Aorta (tissue), 5 donors: ENCODE measurements around the gene MYL11. TPM values are rescaled to one million over a fixed set of nuclear protein-coding genes. Genes with fewer than 3 reads are reported as not detected.

Experiments
- ATAC-seq: fragments of 200-7000 bp; cut with Tn5 transposase; one replicate; pipeline ENCODE4 v1.9.1; 2022; ENCODE audit warnings: moderate library complexity; ENCODE audit not compliant: low FRiP score
- DNase-seq, 2 donors: peaks; one replicate each; pipeline ENCODE4 v3.0.0-alpha.2; 2020
- H3K27ac ChIP-seq, 2 donors: one replicate each; pipeline ENCODE4 v1.5.1; 2013; ENCODE audit warnings: low read length in 2 of 2, mild to moderate bottlenecking in 2 of 2, moderate library complexity in 2 of 2, control low read depth in 1 of 2, inconsistent platforms in 1 of 2, low read depth in 1 of 2
- H3K27me3 ChIP-seq, 2 donors: one replicate each; pipeline ENCODE4 v1.6.1; 2013; ENCODE audit warnings: control low read depth in 1 of 2, low read length in 1 of 2, mild to moderate bottlenecking in 1 of 2, moderate library complexity in 1 of 2; ENCODE audit not compliant: insufficient read depth in 2 of 2, control insufficient read depth in 1 of 2
- H3K36me3 ChIP-seq, 2 donors: one replicate each; pipeline ENCODE4 v1.6.1; 2013; ENCODE audit warnings: control low read depth in 1 of 2, low read length in 1 of 2, mild to moderate bottlenecking in 1 of 2; ENCODE audit not compliant: insufficient read depth in 2 of 2, control insufficient read depth in 1 of 2
- H3K4me1 ChIP-seq, 2 donors: one replicate each; pipeline ENCODE4 v1.6.1; 2013; ENCODE audit warnings: low read length in 2 of 2, control low read depth in 1 of 2, mild to moderate bottlenecking in 1 of 2, moderate library complexity in 1 of 2; ENCODE audit not compliant: insufficient read depth in 2 of 2, control insufficient read depth in 1 of 2
- H3K4me3 ChIP-seq, 2 donors: one replicate each; pipeline ENCODE4 v1.5.1; 2013; ENCODE audit warnings: low read length in 2 of 2, control low read depth in 1 of 2, mild to moderate bottlenecking in 1 of 2
- H3K9me3 ChIP-seq: one replicate; pipeline ENCODE4 v1.6.1; 2013; ENCODE audit warnings: mild to moderate bottlenecking, low read length; ENCODE audit not compliant: control insufficient read depth
- WGBS, 2 donors: extraction: QIAGEN DNeasy Blood & Tissue Kit; methylation state at CpG; one replicate each; pipeline ENCODE4 v1.1.7; 2013; 5-methylcytosine and 5-hydroxymethylcytosine counted together
- intact Hi-C, 2 donors: fragments of 100-400 bp; cut with DNase I; formaldehyde crosslinking; loops; one replicate each; pipeline versions ENCODE4 v1.14.2 to v1.15.0; 2022
- polyA plus RNA-seq, 2 donors: library from polyadenylated mRNA; stranded (reverse); fragments of 200-250 nt; gene quantifications; one replicate each; pipeline ENCODE4 v1.2.3, GENCODE V29; 2013
- total RNA-seq, 2 donors: library from RNA; stranded (reverse); fragmentation: NEBNext Ultra II Directional; extraction: Animal tissue kit (Norgen Biotek cat#: 25700); gene quantifications; one replicate each; pipeline ENCODE4 v1.2.1, GENCODE V29; 2021
- donor health status: healthy with polysubstance abuse.
- donor health status: Bipolar disorder and iron deficiency.
- donor health status: DM: no; HTN: no; CAD: no.
- donor health status: DM: no; HTN: no; CAD: no.
- donor health status: DM: yes; HTN: yes; CAD: no.

The MYL11 gene
- total and polyA plus RNA-seq, 4 donors: 0.26 TPM; not detected in 3

DNA sequence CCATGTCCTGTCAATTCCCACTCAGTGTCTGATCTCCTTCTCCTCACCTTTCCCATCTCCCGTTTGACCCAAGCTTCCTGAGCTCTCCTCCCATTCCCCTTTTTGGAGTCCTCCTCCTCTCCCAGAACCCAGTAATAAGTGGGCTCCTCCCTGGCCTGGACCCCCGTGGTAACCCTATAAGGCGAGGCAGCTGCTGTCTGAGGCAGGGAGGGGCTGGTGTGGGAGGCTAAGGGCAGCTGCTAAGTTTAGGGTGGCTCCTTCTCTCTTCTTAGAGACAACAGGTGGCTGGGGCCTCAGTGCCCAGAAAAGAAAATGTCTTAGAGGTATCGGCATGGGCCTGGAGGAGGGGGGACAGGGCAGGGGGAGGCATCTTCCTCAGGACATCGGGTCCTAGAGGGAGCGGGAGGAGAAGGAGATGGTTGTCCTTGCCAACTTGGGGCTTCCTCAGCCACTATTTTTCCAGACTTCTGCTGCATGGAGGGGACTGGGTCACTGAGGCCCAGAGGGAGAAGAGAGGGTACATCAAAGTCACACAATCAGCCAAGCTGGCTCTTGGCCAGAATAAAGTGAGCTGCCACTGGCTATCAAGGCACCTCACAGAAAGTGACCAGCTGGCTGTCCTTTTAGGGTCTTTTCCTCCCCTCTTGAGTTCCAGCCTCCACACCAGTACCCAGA is 2.4 kb upstream of the MYL11 start:
- intact Hi-C loops: loop anchor here in 1 of 2 donors (10.0 kb wide), 1 partner anchor 283 kb away; the partner anchor contains the start of genes FBRS and PRR14
- no peak overlapping the region for H3K27ac ChIP-seq
- 77 to 82% methylated on average over 5 to 6 of the region's 6 CpGs for WGBS, 2 donors

DNA sequence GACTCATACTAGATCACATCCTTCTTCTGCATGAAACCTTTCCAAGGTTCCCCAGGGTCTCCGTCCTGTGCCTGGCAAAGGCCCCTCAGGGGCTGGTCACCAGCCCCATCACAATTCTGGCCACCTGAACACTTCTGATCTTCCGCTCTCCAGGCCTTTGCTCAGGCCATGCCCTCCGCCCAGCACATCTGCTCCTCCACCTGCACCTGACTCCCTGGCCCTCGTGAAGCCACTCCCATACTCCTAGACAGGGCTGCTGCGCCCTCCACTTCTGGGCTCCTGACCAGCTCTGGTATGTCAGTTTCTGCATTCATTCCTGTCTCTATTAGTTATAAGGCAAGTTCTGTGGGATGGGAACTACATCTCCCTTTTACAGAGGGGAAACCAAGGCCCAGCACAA is 1.9 kb upstream of the MYL11 start:
- Histone ChIP-seq H3K4me1 (no peaks in the 10 kb centered on the region), H3K27me3 (no peaks in the 10 kb centered on the region), H3K4me3 (no peak overlapping the region), H3K36me3 (no peaks in the 10 kb centered on the region), H3K27ac (no peak overlapping the region), H3K9me3 (no peaks in the 10 kb centered on the region)
- WGBS, 2 donors: 91% methylated on average over 5 of the region's 5 CpGs
- DNase-seq (no peak), ATAC-seq (no peak)
- intact Hi-C loops: loop anchor here in 1 of 2 donors (10.0 kb wide), 1 partner anchor 282 kb away; the partner anchor contains the start of genes FBRS and PRR14

More for the DNA sequence above, 2.4 kb upstream of the MYL11 start:
- no peaks in the 10 kb centered on the region for H3K9me3 ChIP-seq
- no peak overlapping the region for H3K4me3 ChIP-seq
- H3K4me1 ChIP-seq: peaks cover 0 to 4% of the 10 kb centered on the region in 2 donors
- DNase-seq (no peak), ATAC-seq (no peak)
- H3K27me3 ChIP-seq: no peaks in the 10 kb centered on the region
- no peaks in the 10 kb centered on the region for H3K36me3 ChIP-seq

DNA sequence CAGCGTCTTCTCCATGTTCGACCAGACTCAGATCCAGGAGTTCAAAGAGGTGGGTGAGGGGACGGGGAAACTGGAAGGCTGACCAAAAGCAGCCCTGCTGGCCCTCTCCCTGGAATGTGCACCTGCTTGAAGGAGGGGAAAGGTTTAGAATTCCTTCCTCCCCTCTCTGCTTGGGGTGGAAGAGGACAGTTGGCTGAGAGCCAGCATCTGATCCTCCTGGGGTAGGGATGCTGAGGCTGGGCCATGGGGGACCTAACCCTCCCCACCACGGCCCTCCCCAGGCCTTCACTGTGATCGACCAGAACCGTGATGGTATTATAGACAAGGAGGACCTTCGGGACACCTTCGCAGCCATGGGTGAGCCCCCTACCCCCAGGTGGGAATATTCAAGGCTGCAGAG is 1.3 kb downstream of the MYL11 start:
- no peaks in the 10 kb centered on the region for H3K4me1 ChIP-seq
- WGBS, 2 donors: 91 to 93% methylated on average over 8 of the region's 8 CpGs
- H3K4me3 ChIP-seq: no peak overlapping the region
- intact Hi-C loops: loop anchor here in 1 of 2 donors (5.0 to 10.0 kb wide), 2 partner anchors 279 to 569 kb away; partner anchors contain the start of genes FBRS, MAZ and PRR14
- H3K9me3 ChIP-seq: no peaks in the 10 kb centered on the region
- no peaks in the 10 kb centered on the region for H3K27me3 ChIP-seq
- ATAC-seq (no peak), DNase-seq (no peak)
- no peaks in the 10 kb centered on the region for H3K36me3 ChIP-seq
- no peak overlapping the region for H3K27ac ChIP-seq

DNA sequence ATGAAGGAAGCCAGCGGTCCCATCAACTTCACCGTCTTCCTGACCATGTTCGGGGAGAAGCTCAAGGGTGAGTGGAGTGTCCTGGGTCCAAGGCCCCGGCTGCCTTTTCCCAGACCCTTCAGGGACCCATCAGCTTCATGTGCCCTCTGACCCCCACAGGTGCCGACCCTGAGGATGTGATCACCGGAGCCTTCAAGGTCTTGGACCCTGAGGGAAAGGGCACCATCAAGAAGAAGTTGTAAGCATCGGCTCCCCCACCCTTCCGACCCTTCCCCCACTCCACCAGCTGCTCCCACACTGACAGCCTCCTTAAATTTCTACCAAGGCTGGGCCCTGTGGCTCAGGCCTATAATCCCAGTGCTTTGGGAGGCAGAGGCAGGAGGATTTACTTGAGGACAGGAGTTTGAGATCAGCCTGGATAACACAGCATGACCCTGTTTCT is 1.9 kb downstream of the MYL11 start:
- Histone ChIP-seq H3K27me3 (no peaks in the 10 kb centered on the region), H3K4me3 (no peak overlapping the region), H3K36me3 (no peaks in the 10 kb centered on the region), H3K9me3 (no peaks in the 10 kb centered on the region), H3K27ac (no peak overlapping the region), H3K4me1 (no peaks in the 10 kb centered on the region)
- no peak for DNase-seq
- no peak for ATAC-seq
- intact Hi-C loops: loop anchor here in 1 of 2 donors (5.0 to 10.0 kb wide), 2 partner anchors 278 to 569 kb away; partner anchors contain the start of genes FBRS, MAZ and PRR14
- 92% methylated on average over 8 of the region's 8 CpGs for WGBS, 2 donors

DNA sequence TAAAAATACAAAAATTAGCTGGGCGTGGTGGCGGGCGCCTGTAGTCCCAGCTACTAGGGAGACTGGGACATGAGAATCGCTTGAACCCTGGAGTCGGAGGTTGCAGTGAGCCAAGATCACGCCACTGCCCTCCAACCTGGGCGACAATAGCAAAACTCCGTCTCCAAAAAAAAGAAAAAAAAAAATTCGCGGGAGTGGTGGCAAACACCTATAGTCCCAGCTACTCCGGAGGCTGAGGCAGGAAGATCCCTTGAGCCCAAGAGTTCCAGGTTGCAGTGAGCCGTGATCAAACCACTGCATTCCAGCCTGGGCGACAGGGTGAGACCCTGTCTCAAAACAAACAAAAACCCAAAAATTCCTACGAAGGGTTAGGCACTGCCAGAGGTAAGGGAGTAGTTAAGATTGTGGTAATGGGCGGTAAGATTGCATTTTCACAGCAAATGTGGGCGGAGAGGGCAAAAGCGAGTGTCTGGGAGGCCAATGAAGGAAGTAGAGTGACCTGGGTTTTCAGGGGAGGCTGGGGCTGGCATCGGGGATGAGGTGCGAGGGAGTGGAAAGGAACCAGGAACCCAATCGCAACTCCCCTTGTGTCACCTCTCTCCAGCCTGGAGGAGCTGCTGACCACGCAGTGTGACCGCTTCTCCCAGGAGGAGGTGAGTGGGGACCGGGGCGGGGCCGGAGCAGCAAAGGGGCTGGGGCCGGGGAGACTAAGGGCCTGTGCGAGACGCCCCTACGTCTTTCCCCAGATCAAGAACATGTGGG is 2.6 kb downstream of the MYL11 start:
- intact Hi-C loops: loop anchor here in 1 of 2 donors (5.0 to 10.0 kb wide), 2 partner anchors 278 to 570 kb away; partner anchors contain the start of genes FBRS, MAZ and PRR14
- ATAC-seq (no peak), DNase-seq (no peak)
- H3K27me3 ChIP-seq: no peaks in the 10 kb centered on the region
- H3K27ac ChIP-seq: peak overlapping the region; percentile 95 to 98
- WGBS, 2 donors: 35 to 38% methylated on average over 29 of the region's 29 CpGs
- H3K9me3 ChIP-seq: no peaks in the 10 kb centered on the region
- peak overlapping the region in 1 of 2 donors; percentile 8 for H3K4me3 ChIP-seq
- no peaks in the 10 kb centered on the region for H3K36me3 ChIP-seq
- no peaks in the 10 kb centered on the region for H3K4me1 ChIP-seq

DNA sequence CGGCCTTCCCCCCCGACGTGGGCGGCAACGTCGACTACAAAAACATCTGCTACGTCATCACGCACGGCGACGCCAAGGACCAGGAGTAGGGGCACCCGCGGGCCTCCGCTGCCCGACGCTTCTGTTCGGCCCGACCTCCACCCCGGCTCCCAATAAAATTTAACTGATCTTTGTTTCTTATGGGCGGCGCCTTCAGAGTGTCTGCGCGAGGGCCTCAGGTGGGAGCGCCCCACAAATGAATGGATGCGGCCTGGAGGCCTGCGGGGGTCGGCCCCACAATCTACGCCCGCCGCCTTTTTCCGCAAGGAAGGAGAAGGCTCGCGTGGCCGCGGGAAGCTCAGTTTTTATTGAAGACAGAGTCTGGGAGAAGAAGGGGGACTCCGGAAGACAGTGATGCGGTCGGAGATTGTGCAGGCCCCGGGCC is 3.2 kb downstream of the MYL11 start:
- DNase-seq: peak; percentile 97 to 99
- Histone ChIP-seq H3K27ac (peak overlapping the region; percentile 95 to 98), H3K27me3 (no peaks in the 10 kb centered on the region), H3K36me3 (no peaks in the 10 kb centered on the region), H3K4me3 (peak overlapping the region; percentile 26 to 82), H3K4me1 (no peaks in the 10 kb centered on the region), H3K9me3 (no peaks in the 10 kb centered on the region)
- peak; percentile 91 for ATAC-seq
- intact Hi-C loops: loop anchor here in 1 of 2 donors (5.0 to 10.0 kb wide), 2 partner anchors 277 to 571 kb away; partner anchors contain the start of genes FBRS, MAZ and PRR14
- WGBS, 2 donors: 0 to 1% methylated on average over 36 to 39 of the region's 39 CpGs

DNA sequence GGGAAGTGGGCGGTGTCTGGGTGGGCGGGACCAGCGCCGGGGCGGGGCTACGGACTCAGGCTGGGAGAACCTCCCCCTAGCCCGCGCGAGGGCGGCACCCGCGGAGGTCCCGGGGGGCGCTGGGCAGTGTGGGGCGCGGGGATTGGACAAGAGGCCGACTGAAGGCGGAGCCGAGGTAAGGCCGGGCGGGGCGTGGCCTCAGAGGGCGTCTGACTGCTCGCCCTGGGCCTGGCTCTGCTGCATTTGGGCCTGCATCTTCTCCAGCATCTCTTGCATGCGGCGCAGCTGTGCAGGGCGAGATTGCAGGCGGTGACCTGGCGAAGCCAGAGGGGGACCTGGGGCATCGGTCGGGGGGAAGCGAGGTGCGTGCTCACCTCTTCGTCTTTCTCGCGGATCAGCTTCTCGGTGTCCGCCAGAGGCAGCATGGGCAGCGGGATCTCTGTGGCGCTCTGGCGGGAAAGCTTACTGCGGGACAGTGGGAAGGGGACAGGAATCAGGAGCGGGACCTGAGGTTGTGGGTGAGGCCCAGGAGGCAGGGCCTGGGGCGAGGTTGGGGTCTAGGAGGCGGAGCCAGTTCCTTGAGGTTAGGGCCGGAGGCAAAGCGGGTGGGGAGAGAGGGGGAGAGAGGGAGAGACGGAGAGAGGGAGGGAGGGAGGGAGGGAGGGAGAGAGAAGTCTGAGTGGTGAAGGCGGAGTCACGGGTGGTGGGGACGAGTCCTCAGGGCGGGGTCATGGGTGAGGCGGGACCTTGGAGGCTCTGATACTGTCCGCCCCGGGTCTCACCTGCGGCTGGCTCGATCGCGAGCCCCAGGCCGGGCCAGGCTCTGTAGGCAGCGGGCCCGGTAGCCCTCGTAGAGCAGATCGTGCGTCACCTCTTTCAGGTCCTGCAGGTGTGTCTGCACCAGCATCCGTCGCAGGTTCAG is 3.9 kb downstream of the MYL11 start:
- Histone ChIP-seq H3K9me3 (no peaks in the 10 kb centered on the region), H3K27me3 (no peaks in the 10 kb centered on the region), H3K27ac (peak overlapping the region; percentile 10 to 39), H3K36me3 (no peaks in the 10 kb centered on the region), H3K4me3 (peak overlapping the region; percentile 35 to 82), H3K4me1 (no peaks in the 10 kb centered on the region)
- peak; percentile 99 to 100 for DNase-seq
- WGBS, 2 donors: 1% methylated on average over 56 to 67 of the region's 67 CpGs
- intact Hi-C loops: loop anchor here in 1 of 2 donors (5.0 to 10.0 kb wide), 2 partner anchors 276 to 571 kb away; partner anchors contain the start of genes FBRS, MAZ and PRR14
- ATAC-seq: peak; percentile 99
